Karpas-422 (cell line): ENCODE results near the gene ANKRD13B. TPM values are rescaled to one million over a fixed set of nuclear protein-coding genes. Genes with fewer than 3 reads are reported as not detected.
A peak's percentile ranks its signal among the peaks of the same experiment; 100 is the strongest.

Source experiments
- DNase-seq: peaks from one replicate; pipeline ENCODE4 v3.0.0-alpha.2; 2015
- H2AFZ ChIP-seq: fragments of 200-600 bp; sonication (generic); 2 replicates; pipeline ENCODE4 v1.6.1; 2014; ENCODE audit warnings: antibody characterized with exemption, low read length, mixed read lengths
- H3K27ac ChIP-seq: fragments of 200-600 bp; sonication (generic); 2 replicates; pipeline ENCODE4 v1.5.1; 2014; ENCODE audit warnings: mild to moderate bottlenecking, low read length, moderate library complexity
- H3K27me3 ChIP-seq: fragments of 200-600 bp; sonication (generic); 2 replicates; pipeline ENCODE4 v1.6.1; 2014; ENCODE audit warnings: low read length, mixed read lengths
- H3K36me3 ChIP-seq: fragments of 200-600 bp; sonication (generic); 2 replicates; pipeline ENCODE4 v1.6.1; 2014; ENCODE audit warnings: low read length, mixed read lengths; ENCODE audit not compliant: insufficient read depth
- H3K4me1 ChIP-seq: fragments of 200-600 bp; sonication (generic); 2 replicates; pipeline ENCODE4 v1.6.1; 2014; ENCODE audit warnings: mild to moderate bottlenecking, low read length, mixed read lengths
- H3K4me2 ChIP-seq: fragments of 200-600 bp; sonication (generic); 2 replicates; pipeline ENCODE4 v1.6.1; 2014; ENCODE audit warnings: low read length, low read depth, mild to moderate bottlenecking; ENCODE audit not compliant: poor library complexity, severe bottlenecking
- H3K4me3 ChIP-seq: fragments of 200-600 bp; sonication (generic); 2 replicates; pipeline ENCODE4 v1.5.1; 2014; ENCODE audit warnings: mild to moderate bottlenecking, antibody characterized with exemption, low read length, mixed read lengths
- H3K79me2 ChIP-seq: fragments of 200-600 bp; sonication (generic); 2 replicates; pipeline ENCODE4 v1.6.1; 2014; ENCODE audit warnings: mild to moderate bottlenecking, low read length, mixed read lengths
- H3K9ac ChIP-seq: fragments of 200-600 bp; sonication (generic); 2 replicates; pipeline ENCODE4 v1.6.0; 2014; ENCODE audit warnings: low read length
- H3K9me2 ChIP-seq: fragments of 200-600 bp; sonication (generic), shearing (Covaris generic); replicated peaks from 2 replicates; pipeline ENCODE4 v1.6.0; 2014; ENCODE audit warnings: mild to moderate bottlenecking, low read length, moderate library complexity; ENCODE audit not compliant: insufficient read depth
- H3K9me3 ChIP-seq: fragments of 300-700, 200-600 bp; sonication (generic); 2 replicates; pipeline ENCODE4 v1.6.1; 2014; ENCODE audit warnings: low read length, mixed read lengths
- H4K20me1 ChIP-seq: fragments of 200-600 bp; sonication (generic); 2 replicates; pipeline ENCODE4 v1.6.1; 2014; ENCODE audit warnings: mild to moderate bottlenecking, antibody characterized with exemption, low read length, low read depth; ENCODE audit not compliant: insufficient read depth
- total RNA-seq: library from RNA; depleted of rRNA; stranded (reverse); fragments of >200 nt; shearing (Covaris generic); gene quantifications from 2 replicates; pipeline ENCODE4 v1.2.3, GENCODE V29; 2014; ENCODE audit warnings: low replicate concordance

Gene ANKRD13B
- total RNA-seq, 1 experiment from 2014 or later, result 3.5 TPM

GRCh38 chr17:29591737-29592608 lies 959 bp upstream of the ANKRD13B start:
- H4K20me1 ChIP-seq, result peaks cover 38% of the 10 kb centered on the region
- H3K9me2 ChIP-seq, result no peaks in the 10 kb centered on the region
- no peaks in the 10 kb centered on the region for H3K27me3 ChIP-seq
- H3K36me3 ChIP-seq, result no peaks in the 10 kb centered on the region
- peaks cover 59% of the 10 kb centered on the region for H3K4me1 ChIP-seq
- peak; percentile 92 for DNase-seq
- peak overlapping the region; percentile 93 for H2AFZ ChIP-seq
- no peaks in the 10 kb centered on the region for H3K9me3 ChIP-seq
- peaks cover 26% of the 10 kb centered on the region for H3K79me2 ChIP-seq
- peak overlapping the region; percentile 97 for H3K4me2 ChIP-seq
- H3K27ac ChIP-seq, result peak overlapping the region; percentile 89
- peak overlapping the region; percentile 97 for H3K9ac ChIP-seq
- peak overlapping the region; percentile 94 for H3K4me3 ChIP-seq

- Histone ChIP-seq H3K4me2 (peak overlapping the region; percentile 94), H3K27me3 (no peaks in the 10 kb centered on the region), H3K36me3 (no peaks in the 10 kb centered on the region), H4K20me1 (peaks cover 37% of the 10 kb centered on the region), H3K9ac (peak overlapping the region; percentile 76), H3K9me2 (no peaks in the 10 kb centered on the region), H3K79me2 (peaks cover 7% of the 10 kb centered on the region), H3K27ac (no peak overlapping the region), H3K4me1 (peaks cover 52% of the 10 kb centered on the region), H3K9me3 (no peaks in the 10 kb centered on the region), H3K4me3 (peak overlapping the region; percentile 83), H2AFZ (peak overlapping the region; percentile 73; the same call in 1 of the 2 replicates)
- peak; percentile 78 for DNase-seq
These were observed 923 bp downstream of the ANKRD13B start for GRCh38 chr17:29593591-29594518.

- no peak overlapping the region for H2AFZ ChIP-seq
- peak overlapping the region; percentile 94 for H3K4me2 ChIP-seq
- no peak for DNase-seq
These were observed 1.7 kb downstream of the ANKRD13B start for GRCh38 chr17:29594519-29595090.

GRCh38 chr17:29595107-29595942 lies 2.4 kb downstream of the ANKRD13B start:
- no peak overlapping the region for H3K9ac ChIP-seq
- no peak overlapping the region for H2AFZ ChIP-seq
- peaks cover 5% of the 10 kb centered on the region; the same call in 1 of the 2 replicates for H3K79me2 ChIP-seq
- no peak overlapping the region for H3K4me2 ChIP-seq
- no peak overlapping the region for H3K4me3 ChIP-seq
- no peaks in the 10 kb centered on the region for H3K9me2 ChIP-seq
- no peak overlapping the region for H3K27ac ChIP-seq
- H3K4me1 ChIP-seq, result peaks cover 50% of the 10 kb centered on the region
- H3K27me3 ChIP-seq, result no peaks in the 10 kb centered on the region
- DNase-seq, result no peak
- no peaks in the 10 kb centered on the region for H3K36me3 ChIP-seq
- H3K9me3 ChIP-seq, result no peaks in the 10 kb centered on the region
- H4K20me1 ChIP-seq, result peaks cover 48% of the 10 kb centered on the region

More at GRCh38 chr17:29594519-29595090, 1.7 kb downstream of the ANKRD13B start:
- no peaks in the 10 kb centered on the region for H3K27me3 ChIP-seq
- H3K36me3 ChIP-seq, result no peaks in the 10 kb centered on the region
- peaks cover 44% of the 10 kb centered on the region for H4K20me1 ChIP-seq
- H3K27ac ChIP-seq, result no peak overlapping the region
- peaks cover 55% of the 10 kb centered on the region for H3K4me1 ChIP-seq
- H3K9ac ChIP-seq, result peak overlapping the region; percentile 76
- H3K9me2 ChIP-seq, result no peaks in the 10 kb centered on the region
- H3K79me2 ChIP-seq, result peaks cover 5% of the 10 kb centered on the region; the same call in 1 of the 2 replicates
- peak overlapping the region; percentile 83 for H3K4me3 ChIP-seq
- no peaks in the 10 kb centered on the region for H3K9me3 ChIP-seq

- no peaks in the 10 kb centered on the region for H3K36me3 ChIP-seq
- H3K9me2 ChIP-seq, result no peaks in the 10 kb centered on the region
- no peaks in the 10 kb centered on the region for H3K27me3 ChIP-seq
- peaks cover 5% of the 10 kb centered on the region; the same call in 1 of the 2 replicates for H3K79me2 ChIP-seq
- no peak overlapping the region for H3K4me3 ChIP-seq
- H3K9ac ChIP-seq, result no peak overlapping the region
- peaks cover 48% of the 10 kb centered on the region for H3K4me1 ChIP-seq
- peaks cover 50% of the 10 kb centered on the region for H4K20me1 ChIP-seq
- DNase-seq, result no peak
- H3K4me2 ChIP-seq, result no peak overlapping the region
- H2AFZ ChIP-seq, result no peak overlapping the region
- no peaks in the 10 kb centered on the region for H3K9me3 ChIP-seq
- H3K27ac ChIP-seq, result no peak overlapping the region
These were observed 3.2 kb downstream of the ANKRD13B start for GRCh38 chr17:29595943-29596774.

- Histone ChIP-seq H4K20me1 (peaks cover 55% of the 10 kb centered on the region), H3K27me3 (no peaks in the 10 kb centered on the region), H3K9ac (no peak overlapping the region), H3K36me3 (no peaks in the 10 kb centered on the region), H3K4me3 (no peak overlapping the region), H2AFZ (no peak overlapping the region), H3K79me2 (peaks cover 5% of the 10 kb centered on the region; the same call in 1 of the 2 replicates), H3K9me3 (no peaks in the 10 kb centered on the region), H3K4me1 (peaks cover 42% of the 10 kb centered on the region), H3K9me2 (no peaks in the 10 kb centered on the region), H3K4me2 (no peak overlapping the region), H3K27ac (no peak overlapping the region)
- DNase-seq, result no peak
These were observed 3.9 kb downstream of the ANKRD13B start for GRCh38 chr17:29596811-29597210.
